ENCODE measurements around the gene CNN1.
A peak's percentile ranks its signal among the peaks of the same experiment; 100 is the strongest.

Gene CNN1

DNA sequence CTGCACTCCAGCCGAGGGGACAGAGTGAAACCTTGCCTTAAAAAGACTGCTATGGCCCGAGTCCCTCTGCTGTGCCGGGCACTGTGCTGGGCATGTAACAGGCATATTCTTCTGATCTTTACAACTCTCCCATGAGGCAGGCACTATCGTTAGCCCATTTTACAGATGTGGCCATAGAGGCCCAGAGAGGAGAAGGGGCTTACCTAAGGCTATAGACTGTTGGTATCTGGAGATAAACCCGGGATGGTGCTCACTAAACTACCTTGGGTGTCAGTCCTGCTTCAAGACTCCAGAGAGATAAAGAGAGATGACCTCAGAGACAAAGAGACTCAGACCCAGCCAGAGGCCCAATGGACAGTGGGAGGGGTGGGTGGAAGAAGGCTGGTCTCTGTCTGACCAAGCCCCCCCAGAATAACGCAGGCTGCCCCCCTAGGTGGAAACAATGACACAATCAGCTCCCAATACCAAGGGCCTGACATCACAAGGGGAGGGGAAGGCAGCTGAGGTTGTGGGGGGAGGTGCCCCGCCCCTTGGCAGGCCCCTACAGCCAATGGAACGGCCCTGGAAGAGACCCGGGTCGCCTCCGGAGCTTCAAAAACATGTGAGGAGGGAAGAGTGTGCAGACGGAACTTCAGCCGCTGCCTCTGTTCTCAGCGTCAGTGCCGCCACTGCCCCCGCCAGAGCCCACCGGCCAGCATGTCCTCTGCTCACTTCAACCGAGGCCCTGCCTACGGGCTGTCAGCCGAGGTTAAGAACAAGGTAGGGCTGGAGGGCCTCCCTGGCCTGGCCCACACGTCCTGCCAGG, at the start of gene CNN1:
TSS of gene CNN1 (plus strand) at position 620 of the 805 bp plus-strand sequence. CDS start at position 697, 77 bp downstream.
- DNase-seq: no peak

DNA sequence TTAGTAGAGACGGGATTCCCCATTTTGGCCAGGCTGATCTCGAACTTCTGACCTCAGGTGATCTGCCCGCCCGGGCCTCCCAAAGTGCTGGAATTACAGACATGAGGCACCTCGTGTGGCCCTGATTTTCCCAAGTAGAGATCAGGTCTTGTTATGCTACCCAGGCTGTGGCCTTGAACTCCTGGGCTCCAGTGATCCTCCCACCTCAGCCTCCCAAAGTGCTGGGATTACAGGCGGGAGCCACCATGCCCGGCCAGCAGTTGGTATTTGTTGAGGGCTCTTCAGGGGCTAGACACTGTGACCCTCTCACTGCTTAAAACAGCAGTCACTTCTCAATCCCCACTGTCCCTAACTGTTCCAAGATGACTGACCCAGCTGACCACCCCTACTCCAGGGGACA, 49.3 kb upstream of the CNN1 start:
- no peak for DNase-seq

DNA sequence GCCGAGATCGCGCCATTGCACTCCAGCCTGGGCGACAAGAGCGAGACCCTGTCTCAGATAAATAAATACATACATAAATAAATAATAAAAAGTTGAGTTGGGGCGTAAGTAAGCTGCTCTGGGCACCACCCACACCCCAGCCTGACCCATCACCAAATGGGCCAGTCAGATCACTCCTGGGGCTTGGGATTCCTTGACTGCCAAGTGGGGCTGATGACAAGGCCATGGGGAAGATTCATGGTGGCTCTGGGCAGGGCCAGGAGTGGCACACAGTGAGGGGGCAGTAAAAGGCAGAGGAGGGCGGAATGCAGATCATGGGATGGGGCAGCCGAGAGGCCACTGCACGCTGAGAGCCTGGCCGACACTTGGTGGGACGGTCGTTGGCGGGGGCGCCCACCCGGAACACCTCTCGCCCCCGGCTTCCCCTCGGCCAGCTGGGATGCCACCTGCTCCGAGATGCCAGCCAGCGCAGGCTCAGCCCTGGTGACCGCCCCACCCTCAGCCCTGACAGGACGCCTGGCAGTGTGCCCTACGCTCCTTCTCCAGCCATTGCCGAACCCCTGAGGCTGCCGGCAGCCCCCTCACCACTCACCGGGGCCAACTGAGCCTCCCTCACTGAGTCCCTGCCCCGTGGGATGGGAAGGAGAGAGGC, 43.9 kb upstream of the CNN1 start:
- no peak for DNase-seq

- no peak for DNase-seq
Measured at GRCh38 chr19:11495481-11495880, 43.2 kb upstream of the CNN1 start.

DNA sequence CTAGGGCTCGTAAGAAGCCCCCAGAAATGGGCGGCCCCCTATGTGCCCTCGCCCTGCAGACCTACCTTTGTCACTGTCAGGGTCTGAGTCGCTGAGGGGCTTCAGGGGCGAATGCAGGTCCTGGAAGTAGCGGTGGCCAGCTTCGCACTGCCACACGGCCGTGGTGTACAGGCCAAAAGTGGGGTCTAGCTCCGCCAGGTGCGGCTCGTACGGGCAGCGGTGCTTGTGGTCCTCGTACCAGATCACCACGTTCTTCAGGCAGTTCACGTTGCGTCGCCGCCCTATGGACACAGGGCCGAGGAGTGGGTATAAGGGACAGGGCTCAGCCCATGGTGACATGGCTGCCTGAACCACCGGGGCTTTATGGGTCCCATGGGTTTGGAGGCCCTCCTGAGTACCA, 42.8 kb upstream of the CNN1 start:
- no peak for DNase-seq

DNA sequence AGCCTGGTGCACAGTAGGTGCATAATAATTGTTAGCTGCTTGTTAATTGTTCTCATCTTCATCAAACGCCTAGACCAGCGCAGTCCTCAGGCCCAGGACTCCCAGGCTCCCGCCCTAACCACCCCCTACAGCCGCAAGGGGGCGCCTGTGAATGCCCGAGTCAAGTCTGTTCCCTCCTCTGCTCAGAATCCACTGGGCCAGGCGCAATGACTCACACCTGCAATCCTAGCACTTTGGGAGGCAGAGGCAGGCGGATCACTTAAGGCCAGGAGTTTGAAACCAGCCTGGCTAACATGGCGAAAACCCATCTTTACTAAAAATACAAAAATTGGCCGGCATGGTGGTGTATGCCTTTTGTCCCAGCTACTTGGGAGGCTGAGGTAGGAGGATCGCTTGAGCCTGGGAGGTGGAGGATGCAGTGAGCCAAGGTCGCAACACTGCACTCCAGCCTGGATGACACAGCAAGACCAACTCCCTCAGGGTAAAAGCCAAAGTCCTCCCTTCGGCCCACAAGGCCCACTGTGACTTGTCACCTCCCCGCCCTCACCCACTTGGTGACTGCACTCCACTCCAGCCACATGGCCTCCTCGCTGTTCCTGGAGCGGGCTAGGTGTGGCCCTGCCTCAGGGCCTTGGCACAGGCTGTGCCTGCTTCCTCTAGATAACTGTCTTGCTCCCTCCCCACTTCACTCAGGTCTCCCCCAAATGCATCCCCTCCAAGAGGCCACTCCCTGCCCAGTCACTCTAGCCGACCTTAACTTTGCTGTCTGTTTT, 42.1 kb upstream of the CNN1 start:
- DNase-seq: peak; percentile 71

DNA sequence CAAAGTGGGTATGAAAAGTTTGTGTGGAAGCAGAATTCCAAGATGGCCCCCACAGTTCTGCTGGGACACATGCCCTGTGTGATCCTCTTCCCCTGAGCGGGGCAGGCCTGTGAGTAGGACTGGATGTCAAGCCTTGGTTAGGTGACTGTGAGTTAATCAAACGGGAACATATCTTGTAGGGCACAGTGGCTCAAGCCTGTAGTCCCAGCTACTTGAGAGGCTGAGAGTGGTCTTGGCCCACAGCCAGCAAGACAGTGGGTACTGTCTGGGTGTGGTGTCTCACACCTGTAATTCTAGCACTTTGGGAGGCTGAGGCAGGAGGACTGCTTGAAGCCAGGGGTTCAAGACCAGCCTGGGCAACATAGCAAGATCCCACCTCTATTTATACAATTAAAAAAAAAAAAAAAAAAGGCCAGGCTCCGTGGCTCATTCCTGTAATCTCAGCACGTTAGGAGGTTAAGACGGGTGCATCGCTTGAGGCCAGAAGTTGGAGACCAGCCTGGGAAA, 39.4 kb upstream of the CNN1 start:
- no peak for DNase-seq

GRCh38 chr19:11499890-11500420, 38.7 kb upstream of the CNN1 start:
- no peak for DNase-seq

- no peak for DNase-seq
Measured at GRCh38 chr19:11504502-11505031, 34.1 kb upstream of the CNN1 start.

- DNase-seq: peak; percentile 97
Measured at GRCh38 chr19:11505032-11505503, 33.6 kb upstream of the CNN1 start.

DNA sequence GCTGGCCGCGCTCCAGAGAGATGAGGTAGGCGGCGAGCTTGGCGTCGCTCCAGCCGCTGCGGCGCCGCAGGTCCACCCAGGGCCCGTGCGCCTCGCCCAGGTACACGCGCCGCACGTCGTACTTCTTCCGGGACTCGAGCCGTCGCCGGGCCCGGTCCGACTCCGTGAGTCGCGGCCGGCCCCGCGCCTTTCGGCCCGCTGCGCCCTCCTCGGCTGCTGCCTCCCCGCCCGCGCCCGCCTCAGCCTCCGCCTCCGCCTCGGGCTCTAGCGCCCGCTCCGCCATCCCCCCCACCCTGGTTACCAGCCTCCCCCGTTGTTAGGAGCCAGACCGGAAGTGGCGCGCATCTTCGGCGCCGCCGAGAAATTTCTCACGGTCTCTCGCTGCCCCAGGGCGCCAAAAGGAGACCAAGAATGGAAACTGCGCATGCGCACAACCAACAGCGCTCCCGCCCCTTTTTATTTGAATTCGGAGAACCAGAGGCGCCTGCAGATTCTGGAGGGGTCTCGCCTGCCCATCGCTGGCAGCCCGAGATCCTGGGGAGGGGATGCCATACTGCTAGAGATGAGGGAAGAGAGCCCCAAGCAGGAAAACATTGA, 33.0 kb upstream of the CNN1 start, which contains the start of gene ZNF653:
TSS of gene ZNF653 (minus strand) at position 336 of the 597 bp plus-strand sequence. CDS start at position 283, 53 bp downstream.
- DNase-seq: peak; percentile 91

DNA sequence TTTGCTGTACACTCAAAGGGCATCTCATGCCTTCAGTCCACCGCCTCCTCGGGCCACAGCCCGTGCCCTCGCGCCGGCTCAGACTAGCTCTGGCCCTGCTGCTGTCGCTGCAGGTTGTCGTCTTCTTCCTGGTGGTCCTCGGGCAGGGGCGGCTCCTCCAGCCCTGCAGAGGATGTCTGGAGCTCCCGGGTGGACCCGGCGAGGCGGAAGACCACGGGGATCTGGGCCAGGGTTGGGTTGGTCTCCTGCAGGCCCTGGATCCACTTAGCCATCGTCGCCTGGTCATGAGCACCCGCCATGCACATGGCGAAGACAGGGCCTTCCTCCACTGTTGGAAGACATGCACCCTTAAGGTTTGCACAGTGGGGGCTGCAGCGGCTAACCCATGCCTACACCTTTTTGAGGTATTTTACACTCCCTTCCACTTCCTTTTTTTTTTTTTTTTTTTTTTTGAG, 32.5 kb upstream of the CNN1 start:
- DNase-seq: no peak

DNA sequence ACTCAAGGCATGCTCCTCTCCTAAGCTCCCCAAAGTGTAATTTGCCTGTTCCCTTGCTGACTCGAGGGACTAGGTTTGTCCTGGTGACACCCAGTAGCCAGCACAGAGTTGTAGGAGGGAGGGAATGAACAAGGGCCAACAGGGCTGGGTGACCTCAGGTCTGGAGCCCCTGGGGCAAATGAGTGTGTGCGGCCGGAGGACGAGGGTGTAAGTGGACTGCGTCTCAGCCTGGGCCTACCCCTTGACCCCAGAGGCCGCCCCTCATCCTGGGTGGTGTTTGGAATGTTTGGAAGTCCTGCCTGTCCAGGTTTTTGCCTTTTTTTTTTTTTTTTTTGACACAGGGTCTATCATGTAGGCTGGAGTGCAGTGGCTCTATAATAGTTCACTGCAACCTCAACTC, 31.7 kb upstream of the CNN1 start:
- DNase-seq: no peak

GRCh38 chr19:11507370-11508078, 31.1 kb upstream of the CNN1 start:
- DNase-seq: no peak

- DNase-seq: no peak
Measured at GRCh38 chr19:11510444-11510843, 28.2 kb upstream of the CNN1 start.

DNA sequence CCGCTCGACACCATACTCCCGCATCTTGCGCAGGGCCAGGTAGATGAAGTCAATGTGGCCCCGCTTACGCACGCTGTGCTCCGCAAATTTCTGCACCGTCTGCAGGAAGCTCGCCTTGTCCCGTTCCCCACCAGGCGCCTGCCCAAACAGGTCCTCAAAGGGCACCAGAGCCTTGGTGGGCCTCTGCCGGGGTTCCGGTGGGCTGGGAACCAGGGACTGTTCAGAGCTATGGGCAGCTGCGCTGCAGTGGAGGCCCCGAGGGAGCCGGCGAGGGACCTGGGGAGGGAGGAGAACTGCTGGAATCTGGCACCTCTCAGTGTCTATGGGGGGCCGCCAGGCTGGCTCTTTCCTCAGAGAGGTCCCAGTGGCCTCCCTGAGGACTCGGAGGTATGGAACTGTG, 24.7 kb upstream of the CNN1 start:
- DNase-seq: no peak

DNA sequence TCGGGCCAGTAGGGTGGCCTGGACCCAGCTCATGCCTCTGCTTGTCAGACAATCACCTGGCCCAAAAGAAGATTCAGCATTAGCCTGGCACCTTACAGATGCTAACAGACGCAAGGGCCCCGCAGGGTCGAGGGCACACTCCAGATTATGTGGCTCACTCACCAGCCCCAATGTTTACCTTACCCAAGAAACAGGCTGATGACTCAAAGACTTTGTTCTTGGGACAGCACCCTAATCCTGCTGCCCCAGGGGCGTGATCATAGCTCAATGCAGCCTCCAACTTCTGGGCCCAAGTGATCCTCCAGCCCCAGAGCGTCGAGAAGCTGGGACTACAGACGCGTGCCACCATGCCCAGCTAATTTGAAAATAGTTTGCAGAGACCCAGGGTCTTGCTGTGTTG, 19.5 kb upstream of the CNN1 start:
- DNase-seq: no peak

GRCh38 chr19:11528551-11529341, 9.9 kb upstream of the CNN1 start, which contains the start of gene ECSIT:
TSS of gene ECSIT (minus strand) at chr19:11529134. CDS start at chr19:11519170, 9,964 bp downstream.
- DNase-seq: peak; percentile 92

DNA sequence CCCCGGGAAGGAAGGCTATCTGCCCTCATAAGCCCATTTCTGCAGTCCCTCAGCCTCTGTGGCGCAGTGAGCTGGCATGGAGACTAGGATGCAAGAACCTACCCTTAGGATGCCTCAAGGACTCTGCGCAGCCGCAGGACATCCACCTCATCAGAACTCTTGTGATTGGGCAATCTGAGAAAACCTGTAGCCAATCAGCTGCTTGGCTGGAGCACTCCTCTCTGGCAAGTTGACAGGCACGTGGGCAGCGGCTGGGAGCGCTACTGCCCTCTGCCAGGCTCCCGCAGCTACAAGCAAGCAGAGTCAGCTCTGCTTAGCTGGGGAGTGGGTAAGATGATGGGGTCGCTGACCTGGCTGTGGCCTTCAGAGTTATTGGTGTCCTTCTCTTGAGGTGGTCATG, 8.2 kb upstream of the CNN1 start:
- peak; percentile 46 for DNase-seq

DNA sequence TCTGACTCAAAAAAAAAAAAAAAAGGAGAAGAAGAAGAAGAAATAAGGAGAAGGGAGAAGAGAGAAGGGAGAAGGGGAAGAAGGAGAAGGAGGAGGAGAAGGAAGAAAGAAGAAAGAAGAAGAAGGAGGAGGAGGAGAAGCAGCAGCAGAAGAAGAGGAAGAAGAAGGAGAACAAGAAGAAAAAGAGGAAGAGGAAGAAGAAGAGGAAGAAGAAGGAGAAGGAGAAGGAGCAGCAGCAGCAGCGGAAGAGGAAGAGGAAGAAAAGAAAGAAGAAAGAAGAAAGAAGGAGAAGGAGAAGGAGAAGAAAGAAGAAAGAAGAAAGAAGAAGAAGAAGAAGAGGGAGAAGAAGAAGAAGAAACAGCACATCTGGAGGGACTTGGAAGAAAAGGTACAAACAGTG, 4.1 kb upstream of the CNN1 start:
- no peak for DNase-seq
